C4-2B (cell line): ENCODE data around the gene SLC37A3.
"Not testable (repeated sequence)": the region's sequence is repeated elsewhere in the genome, so short reads cannot be mapped to it uniquely, and the experiment has no call there.

Experiments
- H3K27ac ChIP-seq: fragments of 450-650 bp; 2 replicates; pipeline ENCODE4 v1.5.1; 2017
- ZFX ChIP-seq: fragments of 450-650 bp; IDR thresholded peaks from 2 replicates; pipeline ENCODE4 v1.6.1; 2017
- TF ChIP-seq, protein P1 (sequence below): fragments of 450-650 bp; conservative IDR thresholded peaks from 2 replicates; pipeline ENCODE4 v1.5.1; 2017; ENCODE audit warnings: mild to moderate bottlenecking

Gene SLC37A3

DNA sequence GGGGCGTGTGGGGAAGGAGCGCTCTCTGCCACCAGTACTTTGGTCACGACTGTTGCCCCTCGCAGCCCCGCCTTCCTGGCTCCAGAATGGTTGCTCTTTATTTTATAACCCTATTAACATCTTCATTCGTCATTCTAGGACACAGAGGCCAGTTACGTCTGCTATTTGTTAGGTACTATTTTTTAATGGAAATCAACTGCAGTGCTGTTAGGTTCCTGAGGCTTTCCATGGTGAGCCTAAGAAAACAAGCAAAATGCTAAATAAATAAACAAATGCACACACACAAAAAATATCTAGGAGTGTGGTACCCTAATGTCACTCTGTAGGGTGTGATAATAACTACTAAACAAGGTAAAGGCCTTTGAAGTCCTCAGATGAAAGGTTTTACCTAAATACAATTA is 71.1 kb downstream of the SLC37A3 start:
- no peak overlapping the region for H3K27ac ChIP-seq
- TF ChIP-seq, protein P1, sequence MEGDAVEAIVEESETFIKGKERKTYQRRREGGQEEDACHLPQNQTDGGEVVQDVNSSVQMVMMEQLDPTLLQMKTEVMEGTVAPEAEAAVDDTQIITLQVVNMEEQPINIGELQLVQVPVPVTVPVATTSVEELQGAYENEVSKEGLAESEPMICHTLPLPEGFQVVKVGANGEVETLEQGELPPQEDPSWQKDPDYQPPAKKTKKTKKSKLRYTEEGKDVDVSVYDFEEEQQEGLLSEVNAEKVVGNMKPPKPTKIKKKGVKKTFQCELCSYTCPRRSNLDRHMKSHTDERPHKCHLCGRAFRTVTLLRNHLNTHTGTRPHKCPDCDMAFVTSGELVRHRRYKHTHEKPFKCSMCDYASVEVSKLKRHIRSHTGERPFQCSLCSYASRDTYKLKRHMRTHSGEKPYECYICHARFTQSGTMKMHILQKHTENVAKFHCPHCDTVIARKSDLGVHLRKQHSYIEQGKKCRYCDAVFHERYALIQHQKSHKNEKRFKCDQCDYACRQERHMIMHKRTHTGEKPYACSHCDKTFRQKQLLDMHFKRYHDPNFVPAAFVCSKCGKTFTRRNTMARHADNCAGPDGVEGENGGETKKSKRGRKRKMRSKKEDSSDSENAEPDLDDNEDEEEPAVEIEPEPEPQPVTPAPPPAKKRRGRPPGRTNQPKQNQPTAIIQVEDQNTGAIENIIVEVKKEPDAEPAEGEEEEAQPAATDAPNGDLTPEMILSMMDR: no peak
- TF ChIP-seq ZFX: no peak

DNA sequence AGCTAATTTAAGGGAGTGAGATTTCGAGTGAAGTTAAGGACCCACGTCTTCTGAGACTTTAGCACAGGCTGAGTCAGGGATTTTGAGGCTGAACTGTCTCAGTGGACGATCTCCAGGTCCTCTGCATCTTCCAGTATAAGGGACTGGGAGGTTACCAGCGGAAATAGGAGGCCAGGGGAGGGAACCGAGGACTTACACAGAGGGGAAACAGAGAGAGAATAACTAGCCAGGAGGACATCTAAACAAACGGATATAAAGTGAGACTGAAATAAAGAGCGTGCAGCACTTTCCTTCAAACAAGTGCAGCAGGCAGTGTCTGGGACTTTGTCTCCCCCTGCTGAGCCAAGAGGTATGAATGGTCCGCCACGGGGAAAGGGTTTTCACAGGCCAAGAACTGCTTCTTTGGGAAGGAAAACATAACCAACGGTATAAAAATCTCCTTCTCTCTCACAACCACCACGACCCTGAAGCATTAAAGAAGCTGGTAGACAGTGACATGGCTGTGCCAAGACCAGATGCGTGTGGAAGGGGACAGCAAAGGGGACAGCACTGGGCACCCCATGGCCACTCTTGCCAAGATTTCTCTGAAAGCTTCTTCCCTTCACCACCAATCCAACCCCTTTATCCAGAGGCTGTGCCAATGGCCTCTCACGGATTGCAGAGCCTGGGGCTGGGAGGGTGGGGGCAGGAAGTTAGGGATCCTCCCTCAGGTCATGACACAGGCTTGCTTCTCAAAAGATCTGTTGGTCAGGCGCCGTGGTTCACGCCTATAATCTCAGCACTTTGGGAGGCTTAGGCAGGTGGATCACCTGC is 72.0 kb downstream of the SLC37A3 start:
- TF ChIP-seq, protein P1: peak; percentile 87
- no peak for TF ChIP-seq ZFX
- no peak overlapping the region for H3K27ac ChIP-seq

DNA sequence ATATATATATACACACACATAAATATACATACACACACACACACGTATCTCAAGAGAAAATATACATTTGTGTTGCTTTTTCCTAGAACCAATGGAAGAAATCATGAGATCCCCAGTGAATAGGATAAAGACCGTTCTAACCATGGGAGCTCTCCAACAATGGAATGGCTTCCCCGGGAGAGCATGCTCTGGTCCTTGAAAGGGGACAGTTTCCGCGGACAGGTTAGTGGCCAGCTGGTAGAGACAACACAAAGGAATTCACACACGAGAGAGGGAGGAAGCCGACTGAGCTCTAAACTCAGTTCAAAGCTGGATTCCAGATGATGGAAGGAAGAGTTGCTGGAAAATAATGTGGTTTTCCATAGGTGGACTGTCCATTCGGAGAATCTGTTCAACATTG is 72.7 kb downstream of the SLC37A3 start:
- H3K27ac ChIP-seq: no peak overlapping the region
- no peak for TF ChIP-seq ZFX
- TF ChIP-seq, protein P1: no peak

DNA sequence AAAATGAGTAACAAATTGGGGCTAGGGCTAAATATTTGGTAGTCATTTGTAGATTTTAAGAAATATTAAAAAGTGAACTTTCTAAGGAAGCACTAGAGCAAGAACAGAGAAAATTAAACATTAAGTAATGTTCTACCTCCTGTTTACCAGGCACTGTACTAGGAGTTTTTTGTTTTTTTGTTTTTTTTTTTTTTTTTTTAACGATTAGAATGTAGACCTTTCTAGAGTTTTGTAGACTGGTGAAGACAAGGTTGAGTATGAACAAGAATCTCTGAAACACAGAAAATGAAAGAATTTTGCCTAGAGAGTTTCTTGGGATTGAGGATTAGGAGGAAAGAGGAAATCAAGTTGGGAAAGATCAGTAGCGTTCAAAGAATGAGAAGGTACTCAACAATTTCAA is 73.6 kb downstream of the SLC37A3 start:
- H3K27ac ChIP-seq: no peak overlapping the region
- TF ChIP-seq ZFX: no peak

GRCh38 chr7:140322759-140323158 is 75.6 kb downstream of the SLC37A3 start:
- TF ChIP-seq ZFX: no peak
- TF ChIP-seq, protein P1: no peak
- no peak overlapping the region for H3K27ac ChIP-seq

DNA sequence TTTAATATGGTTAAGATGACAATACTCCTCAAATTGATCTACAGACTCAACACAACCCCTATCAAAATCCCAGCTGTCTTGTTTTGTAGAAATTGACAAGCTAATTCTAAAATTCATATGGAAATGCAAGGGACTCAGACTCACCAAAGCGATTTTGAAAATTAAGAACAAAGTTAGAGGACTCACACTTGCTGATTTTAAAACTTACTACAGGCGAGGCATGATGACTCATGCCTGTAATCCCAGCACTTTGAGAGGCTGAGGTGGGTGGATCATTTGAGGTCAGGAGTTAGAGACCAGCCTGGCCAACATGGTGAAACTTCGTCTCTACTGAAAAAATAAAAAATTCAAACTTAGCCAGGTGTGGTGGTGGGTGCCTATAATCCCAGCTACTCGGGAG is 78.3 kb downstream of the SLC37A3 start:
- H3K27ac ChIP-seq: not testable (repeated sequence)

DNA sequence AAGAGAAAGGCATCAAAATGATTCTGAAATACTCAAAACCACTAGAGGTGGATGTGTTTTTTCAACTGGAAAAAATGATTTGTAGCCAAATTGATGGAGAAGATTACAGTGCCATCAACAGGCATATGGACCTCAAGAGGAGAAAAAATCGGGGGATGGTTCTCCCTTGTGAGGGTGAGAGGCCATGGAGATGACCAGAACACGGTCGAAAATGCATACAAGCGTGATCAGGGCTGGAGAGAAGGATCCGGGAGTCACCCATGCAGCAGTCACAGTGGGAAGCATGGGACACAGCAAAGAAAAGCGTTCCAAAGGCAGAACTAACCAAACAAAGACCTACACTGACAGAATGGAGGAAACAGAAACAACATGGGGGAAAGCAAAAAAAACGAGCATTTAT is 80.3 kb downstream of the SLC37A3 start:
- no peak overlapping the region for H3K27ac ChIP-seq
- TF ChIP-seq, protein P1: no peak
- TF ChIP-seq ZFX: no peak

- no peak overlapping the region for H3K27ac ChIP-seq
- TF ChIP-seq, protein P1: no peak
- TF ChIP-seq ZFX: no peak
Measured at GRCh38 chr7:140317597-140317996, 80.7 kb downstream of the SLC37A3 start.
